HG03060 (cell line): Measurements from ENCODE around the gene KLHL14.

ENCODE experiments used
- ATAC-seq: cut with Tn5 transposase; IDR thresholded peaks from one replicate; pipeline ENCODE4 v1.9.1; 2021; ENCODE audit warnings: low read depth, moderate number of reproducible peaks; ENCODE audit not compliant: unreplicated experiment

KLHL14 gene

DNA sequence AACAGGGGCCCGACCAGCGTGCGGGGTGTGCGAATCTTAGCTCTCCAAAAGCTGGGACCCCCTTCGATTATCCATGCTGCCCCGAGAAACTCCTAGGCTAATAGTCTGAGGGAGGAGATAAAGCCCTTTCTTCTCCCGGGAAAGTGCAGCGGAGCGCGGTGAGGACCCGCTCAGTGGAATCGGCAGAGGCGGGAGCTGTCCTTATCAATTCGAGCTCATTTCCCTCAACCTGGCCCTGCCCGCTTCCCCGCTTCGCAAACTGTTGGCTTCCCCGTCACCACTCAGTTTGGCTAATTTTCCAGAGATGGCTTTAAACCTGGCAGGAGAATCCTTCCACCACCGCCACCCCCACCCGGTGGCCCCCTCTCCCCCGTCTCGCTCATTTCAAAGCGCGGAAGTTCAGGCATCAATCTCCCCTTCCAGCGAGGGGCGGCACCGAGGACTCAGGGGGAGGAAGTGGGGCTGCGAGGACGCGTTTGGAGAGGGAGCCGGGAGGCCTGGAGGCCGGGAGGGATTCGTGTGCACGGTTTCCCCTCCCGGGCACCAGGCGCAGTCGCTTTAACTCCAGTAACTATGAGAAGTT, 1.6 kb downstream of the KLHL14 start:
- ATAC-seq: no peak

DNA sequence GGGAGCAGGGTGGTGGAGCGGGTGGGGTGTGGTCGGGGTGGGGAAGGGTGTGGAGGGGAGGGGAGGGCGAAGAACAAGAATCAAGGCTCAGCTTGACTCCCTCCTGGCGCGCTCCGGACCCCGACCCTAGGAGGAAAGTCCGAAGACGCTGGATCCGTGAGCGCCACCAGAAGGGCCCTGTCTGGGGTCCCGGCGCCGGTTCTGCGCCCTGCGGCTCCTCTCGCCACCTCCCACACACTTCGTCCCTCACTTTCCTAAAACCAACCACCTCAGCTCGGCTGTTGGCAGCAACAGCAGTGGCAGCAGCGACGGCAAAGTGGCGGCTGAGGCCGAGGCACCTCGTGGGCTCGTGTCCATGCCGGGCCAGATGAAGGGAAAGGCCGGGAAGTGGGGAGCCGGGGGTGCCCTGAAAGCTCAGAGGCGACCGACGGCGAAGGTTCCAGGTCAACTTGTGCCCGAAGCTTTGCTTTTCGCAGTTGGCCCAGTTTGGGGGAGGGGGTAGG, 2.1 kb downstream of the KLHL14 start:
- ATAC-seq: no peak

DNA sequence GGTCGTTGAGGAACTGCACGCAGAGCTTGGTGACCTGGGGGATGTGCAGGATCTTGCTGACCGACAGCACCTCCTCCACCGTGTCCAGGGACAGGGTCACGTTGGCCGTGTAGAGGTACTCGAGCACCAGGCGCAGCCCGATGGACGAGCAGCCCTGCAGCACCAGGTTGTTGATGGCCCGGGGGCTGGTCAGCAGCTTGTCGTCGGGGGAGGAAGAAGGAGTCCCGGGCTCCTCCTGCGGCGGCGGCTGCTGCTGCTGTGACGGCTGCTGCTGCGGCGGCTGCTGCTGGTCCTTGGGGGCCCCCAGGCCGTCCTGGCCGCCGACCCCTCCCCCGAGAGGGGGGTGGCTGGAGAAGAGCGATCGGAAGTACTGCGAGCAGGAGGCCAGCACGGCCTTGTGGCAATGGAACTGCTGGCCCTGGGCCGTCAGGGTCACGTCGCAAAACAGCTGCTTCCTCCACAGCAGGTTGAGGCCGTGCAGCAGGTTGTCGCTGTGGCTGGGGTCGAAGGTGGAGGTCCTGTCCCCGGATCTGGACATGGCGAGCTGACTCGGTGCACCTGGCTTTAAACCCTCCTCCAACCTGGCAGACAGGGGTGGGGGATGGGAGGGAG, 2.7 kb downstream of the KLHL14 start:
- ATAC-seq: no peak

DNA sequence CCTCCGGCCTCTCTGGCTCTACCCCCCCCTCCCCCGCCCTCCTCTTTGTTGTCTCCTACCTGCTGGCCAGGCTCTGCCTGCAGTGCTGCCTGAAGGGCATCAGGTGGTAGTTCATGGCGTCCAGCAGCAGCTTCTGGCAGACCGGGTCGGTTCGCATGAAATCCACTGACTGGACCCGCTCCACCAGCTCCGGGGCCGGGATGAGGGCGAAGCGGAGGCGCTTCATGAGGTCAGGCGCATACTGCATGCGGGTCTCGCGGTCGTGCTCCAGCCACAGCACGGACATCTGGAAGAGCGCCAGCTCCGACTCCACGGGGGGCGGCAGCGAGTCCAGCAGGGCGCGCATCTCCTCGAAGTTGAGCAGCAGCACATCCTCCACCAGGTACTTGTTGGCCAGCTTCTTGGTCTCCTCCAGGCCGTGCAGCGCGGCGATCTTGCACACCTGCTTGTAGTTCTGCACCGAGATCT, 3.2 kb downstream of the KLHL14 start:
- no peak for ATAC-seq

DNA sequence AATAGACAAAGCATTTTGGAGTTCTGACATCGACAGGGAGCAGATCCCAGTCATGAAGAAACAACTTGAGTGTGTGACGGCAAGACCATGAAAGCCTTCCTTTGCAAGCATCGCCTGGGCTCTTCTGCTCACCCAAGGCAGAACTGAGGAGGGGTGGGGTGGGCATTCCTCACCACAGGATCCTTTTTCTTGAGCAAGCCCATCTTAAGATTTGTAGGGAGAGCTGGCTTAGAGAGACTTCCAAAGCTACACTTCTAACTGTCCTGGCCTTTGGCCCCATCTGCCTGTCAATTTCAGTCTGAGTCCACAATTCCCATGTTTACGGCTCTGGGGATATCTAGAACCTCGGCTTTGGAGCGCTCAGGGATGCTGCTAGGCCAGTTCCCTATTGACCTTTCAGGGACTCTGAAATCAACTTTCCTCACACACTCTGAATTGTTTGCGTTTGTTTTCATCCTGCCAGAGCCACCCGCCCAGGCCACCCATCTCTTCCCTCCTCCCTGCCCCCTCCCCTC, 3.7 kb downstream of the KLHL14 start:
- no peak for ATAC-seq

DNA sequence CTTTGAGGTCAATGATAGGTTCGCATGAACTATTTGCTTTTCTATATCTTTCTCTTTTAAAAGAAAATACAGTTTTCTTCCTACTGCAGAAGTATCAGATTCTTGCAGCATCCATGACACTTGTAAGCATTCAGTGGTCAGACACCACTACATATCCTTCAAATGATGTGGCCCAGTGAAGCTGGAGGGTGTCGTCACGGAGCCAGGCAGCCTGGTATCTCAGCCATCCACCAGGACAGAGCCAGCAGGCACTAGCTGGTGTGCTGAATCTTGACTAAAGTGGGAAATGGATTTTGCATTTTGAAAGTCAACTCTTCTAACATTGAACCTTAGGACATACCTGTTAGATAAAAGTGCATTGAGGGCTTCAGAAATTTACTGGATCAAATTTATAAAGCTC, 5.4 kb downstream of the KLHL14 start:
- no peak for ATAC-seq

DNA sequence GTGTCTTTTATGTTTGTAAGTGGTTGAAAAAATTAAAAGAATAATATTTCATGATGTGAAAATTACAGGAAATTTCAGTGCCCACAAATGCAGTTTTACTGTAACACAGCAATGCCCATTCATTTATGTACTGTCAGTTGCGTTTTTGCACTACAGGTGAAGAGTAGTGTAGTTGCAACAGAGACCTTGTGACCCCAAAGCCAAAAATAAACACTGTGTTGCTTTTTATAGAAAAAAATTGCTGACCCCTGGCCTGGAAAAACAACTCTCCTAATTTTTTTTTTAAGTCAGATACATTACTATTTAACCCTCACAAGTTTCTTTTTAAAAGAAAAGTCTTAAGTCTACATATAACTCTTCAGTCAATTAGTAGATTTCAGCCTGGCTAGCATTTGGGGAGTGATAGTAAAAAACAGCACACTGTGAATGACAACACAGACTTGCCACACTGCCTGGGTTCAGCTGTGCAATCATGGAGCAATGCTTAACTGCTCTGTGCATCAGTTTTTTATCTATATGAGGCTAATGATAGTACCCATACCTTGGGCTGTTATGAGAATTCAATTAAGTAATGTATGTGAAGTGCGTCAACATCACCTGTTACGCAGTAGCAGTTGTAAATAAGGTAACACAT, 8.1 kb downstream of the KLHL14 start:
- ATAC-seq: no peak

DNA sequence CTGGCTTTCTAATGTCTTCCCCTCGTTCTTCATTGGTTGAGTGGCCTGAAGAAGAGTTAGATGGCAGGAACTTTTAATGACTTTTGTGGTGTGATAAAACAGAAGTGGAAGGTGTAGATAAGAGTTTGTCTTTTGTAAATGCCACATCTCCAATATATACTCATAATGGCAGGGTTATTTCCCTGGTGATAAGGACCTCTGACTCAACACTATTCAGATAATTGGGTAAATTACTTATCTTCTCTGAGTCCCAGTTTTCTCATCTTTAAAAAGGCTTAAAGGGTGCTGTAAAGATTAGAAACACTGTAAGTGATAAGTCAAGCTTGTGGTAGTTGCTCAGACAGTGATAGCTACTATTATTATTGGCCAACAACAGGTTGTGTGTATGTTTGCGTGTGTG, 9.5 kb downstream of the KLHL14 start:
- no peak for ATAC-seq

DNA sequence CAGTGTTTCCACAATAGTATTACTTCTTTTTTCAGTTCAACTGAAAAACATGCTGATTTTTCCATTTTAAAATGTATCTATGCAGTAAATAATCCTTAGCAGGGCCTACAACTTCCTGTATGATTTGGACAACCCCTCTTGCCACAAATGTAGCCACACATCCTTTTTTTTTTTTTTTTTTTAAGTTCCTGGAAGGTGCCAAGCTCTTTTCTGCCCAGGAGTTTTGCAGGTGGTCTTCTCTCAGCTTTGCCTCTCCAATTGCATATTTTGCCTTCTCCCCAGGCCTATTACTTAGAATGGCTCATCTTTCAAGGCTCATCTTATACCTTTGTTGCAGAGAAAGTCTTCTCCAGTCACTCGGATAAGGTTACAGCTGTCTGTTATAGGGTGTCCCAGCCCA, 11.6 kb downstream of the KLHL14 start:
- no peak for ATAC-seq

DNA sequence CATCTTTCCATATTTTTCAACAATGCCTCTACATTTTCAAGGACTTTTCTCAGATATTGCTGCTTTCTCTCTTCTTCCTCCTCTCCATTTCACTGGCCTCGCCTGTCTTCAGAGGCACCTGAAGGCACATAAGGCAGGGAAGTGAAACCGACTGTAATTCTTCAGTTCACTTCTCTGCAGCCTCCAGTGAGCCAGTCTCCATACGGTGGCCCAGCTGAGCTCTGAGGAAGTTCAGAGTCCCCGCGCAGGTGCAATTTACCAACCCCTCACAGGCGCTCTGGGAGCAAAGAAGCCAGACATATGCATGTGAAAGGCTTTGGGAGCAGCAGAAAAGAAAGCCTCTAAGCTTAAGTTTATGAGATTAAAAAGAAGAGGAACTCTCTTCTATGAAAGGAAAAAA, 12.4 kb downstream of the KLHL14 start:
- peak; percentile 78 for ATAC-seq

DNA sequence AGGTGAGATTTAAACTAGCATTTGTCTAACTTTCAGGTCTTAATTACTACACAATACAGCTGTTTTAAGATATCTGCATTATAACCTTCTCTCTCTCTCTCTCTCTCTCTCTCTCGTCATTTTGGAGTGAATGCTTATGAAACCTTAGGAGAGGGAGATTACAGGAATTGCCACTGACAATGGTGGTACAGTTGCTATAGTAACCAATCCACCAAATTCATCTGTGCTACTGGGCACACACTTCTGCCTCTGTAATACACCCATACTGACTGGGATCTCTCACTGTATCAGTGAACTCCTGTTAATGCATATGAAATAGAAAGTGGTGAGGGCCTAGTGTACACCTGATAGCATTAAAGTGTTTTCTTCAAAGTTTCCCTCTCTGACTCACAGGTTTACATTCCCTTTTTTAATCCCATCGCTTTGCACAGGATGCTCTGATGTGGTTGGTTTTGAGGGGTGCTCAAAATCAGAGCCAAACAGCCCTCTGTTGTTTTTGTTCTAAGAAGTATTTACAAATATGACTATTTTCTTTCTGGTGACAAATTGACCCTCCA, 13.1 kb downstream of the KLHL14 start:
- ATAC-seq: no peak

DNA sequence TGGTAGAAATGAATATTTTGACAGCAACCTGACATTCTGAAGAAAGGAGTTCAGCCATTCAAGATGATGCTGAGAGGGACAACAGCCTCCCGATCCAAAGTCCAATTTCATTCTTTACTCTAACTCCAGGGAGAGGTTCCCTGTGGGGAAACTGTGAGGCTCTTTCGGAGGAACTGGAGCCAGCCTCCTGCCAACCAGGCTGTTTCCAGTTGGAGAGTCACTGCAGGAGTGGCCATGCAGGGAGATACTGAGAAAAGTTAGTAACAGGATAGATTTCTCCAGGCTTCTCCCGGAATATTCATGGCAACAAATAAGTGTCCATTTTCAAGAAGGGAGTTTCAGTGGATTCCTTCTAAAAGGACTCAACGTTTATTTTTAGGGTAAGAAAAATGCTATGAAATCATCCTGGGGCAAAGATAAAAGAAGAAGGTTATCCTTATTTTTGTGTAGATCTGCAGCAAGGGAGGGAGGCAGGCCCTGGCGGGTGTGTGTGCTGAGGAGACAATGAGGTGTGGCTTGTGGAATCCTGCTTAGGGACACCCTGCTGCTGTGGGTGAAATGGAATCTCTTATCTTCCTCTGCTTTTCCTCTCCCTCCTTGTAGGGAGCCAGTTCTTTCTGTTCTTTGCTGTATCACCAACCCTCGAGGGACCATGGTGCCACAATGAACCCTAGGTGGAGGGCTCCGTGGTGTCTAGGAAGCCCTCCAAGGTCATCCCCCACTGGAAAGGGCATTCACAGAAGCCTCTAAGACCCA, 18.1 kb downstream of the KLHL14 start:
- no peak for ATAC-seq

DNA sequence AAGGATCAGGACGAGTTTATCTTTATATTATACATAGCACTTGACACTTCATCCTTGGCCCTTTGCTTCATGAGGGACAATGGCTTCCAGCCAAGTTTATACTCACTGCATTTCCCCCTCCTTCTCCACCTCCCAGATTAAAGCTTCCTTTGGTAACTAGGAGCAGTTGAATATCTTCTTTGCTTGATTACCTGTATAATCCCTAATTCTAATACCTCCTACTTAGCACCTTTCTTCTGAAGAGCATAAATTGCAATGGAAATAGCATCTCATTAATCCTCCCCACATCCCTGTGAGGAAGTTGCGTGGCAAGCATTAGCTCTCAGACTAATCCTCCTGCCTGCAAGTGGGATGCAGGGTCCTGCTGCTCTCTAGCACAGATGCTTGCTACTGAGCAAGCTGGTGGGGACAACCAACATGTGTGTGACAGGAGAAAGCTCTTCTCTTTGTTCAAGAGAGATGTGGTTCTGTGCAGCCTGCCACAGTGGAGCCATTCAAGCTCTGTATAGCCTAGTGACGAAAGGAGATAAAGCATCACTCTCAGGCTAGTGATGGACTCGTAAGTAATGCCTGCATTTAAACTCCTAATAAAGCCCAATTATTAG, 19.1 kb downstream of the KLHL14 start:
- ATAC-seq: no peak

DNA sequence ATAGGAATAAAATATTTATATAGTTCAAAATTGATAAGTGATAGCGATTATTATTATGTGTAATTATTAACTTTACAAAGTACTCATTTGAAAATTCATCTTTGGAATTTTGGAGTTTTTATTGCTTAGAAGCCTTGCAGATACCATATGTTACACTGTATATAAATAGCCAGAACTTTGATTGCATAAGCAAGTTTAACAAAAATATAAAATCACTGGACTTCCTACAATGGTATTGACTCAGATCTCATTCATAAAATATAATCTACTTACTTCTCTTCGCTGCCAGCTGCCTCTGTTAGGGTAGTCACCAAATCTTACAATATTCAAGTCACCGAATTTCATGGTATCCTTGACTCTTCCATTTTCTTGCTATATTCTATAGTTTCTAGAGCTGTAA, 22.5 kb downstream of the KLHL14 start:
- no peak for ATAC-seq

DNA sequence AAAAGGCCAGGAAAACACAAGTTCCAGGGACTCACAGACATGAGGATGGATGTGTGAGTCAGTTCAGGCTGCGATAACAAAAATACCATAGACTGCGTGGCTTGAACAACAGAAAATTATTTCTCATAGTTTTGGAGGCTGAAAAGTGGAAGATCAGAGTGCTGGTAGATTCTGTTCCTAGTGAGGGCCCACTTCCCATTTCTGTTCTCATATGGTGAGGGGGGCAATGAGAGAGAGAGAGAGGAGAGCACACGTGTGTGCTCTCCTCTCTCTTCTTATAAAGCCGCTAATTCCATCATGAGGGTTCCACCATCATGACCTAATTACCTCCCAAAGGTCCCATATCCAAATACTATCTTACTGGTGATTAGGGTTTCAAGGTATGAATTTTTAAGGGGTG, 23.0 kb downstream of the KLHL14 start:
- ATAC-seq: no peak

DNA sequence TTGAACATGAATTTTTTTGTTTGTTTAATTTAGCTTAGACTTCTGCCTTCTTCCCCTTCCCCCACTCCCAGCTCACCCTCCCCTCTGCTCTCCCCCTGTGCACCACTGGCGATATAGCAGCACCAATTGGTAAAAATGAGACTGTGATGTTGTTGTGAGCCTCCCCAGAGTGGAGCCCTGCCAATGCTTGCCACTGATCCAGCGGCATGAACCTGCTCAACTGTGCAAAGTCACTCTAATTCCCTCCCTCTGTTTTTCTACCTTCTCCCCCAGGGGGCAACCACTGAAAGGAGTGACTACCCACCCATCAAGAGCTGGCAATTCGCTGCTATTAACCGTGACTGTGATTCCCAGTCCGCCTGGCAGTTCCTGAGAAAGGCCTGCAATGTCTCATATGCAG, 30.2 kb downstream of the KLHL14 start:
- no peak for ATAC-seq

DNA sequence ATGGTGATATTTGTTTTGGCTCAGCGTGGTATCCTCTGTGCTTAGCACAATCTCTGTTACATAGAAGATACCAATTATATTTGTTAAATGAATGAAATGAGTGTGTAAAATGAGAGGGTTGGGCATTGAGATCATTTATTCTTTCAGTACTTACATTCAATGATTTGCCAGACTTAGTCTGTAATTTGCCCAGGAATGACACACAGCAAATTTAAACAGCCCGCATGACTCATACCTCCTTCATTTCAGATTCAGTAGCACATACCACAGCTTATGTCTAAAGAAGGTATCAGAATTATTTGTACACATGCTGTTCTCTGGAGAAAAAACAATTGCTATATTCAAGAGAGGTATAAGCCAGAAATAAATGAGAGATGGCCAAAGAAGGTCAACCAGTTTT, 37.0 kb downstream of the KLHL14 start:
- ATAC-seq: no peak

DNA sequence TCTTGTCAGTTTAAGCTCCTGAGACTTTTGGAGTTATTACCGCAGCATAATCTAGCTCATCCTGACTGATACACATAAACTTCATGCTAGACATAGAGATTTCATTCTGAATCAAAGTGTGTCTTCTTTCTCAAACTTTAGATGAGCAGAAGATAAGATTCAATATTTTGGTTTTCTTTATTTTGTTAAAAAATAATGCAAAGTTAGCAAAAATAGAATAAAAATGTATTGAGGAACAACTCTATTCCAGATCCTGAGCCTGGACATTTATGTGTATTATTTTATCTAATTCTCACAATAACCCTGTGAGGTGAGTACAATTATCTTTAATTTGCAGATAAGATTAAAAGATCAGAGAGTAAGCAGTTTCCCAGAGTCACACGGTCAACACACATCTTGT, 38.4 kb downstream of the KLHL14 start:
- ATAC-seq: no peak

DNA sequence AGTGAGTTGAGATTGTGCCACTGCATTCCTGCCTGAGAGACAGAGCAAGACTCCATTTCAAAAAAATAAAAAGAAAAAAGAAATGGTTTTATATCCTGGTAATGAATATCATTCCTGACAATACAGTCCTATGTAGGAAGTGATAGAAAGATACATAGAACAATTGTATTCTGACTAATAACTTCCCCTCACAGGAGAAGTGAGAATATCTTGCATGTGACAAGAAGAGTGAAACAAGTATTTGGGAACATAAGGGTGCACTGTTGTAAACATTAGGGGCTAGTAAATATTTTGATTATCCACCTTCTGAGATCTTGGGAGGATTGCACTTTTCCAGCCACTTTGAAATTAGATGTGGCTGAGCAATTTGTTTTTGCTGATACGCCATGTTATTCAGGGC, 40.7 kb downstream of the KLHL14 start:
- no peak for ATAC-seq

DNA sequence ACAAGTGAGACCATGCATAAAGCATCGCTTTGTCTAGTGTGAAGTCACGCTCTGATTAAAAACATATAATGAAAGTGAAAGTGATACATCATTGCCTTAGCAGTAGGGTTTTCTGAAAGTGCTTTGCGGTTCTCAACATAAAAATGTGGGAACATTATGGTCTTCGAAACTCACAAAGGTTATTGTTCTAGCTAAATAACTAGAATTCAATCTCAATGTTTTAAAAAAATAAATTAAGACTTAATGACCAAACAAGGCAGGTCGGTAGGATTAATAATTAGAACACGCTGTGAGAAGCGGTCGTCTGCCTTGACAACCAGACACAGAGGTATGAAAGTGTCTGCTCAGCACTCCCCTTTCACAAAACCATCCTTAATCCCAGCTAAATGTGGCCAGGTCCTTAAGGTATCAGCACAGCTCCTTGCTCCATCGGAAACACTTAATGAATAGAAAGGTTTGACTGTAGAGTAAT, 42.2 kb downstream of the KLHL14 start:
- ATAC-seq: peak; percentile 99
